GM21515 (cell line): ENCODE measurements around the gene INF2.
"Not testable (repeated sequence)": the region's sequence is repeated elsewhere in the genome, so short reads cannot be mapped to it uniquely, and the experiment has no call there.

Experiments used
- ATAC-seq: cut with Tn5 transposase; IDR thresholded peaks from one replicate; pipeline ENCODE4 v1.9.1; 2021; ENCODE audit not compliant: unreplicated experiment

Gene INF2

GRCh38 chr14:104689109-104689880 is at the start of gene INF2:
Gene INF2, plus strand, starts transcription at chr14:104689618. Its CDS starts 11,748 bp downstream, at chr14:104701366.
- ATAC-seq, result no peak

DNA sequence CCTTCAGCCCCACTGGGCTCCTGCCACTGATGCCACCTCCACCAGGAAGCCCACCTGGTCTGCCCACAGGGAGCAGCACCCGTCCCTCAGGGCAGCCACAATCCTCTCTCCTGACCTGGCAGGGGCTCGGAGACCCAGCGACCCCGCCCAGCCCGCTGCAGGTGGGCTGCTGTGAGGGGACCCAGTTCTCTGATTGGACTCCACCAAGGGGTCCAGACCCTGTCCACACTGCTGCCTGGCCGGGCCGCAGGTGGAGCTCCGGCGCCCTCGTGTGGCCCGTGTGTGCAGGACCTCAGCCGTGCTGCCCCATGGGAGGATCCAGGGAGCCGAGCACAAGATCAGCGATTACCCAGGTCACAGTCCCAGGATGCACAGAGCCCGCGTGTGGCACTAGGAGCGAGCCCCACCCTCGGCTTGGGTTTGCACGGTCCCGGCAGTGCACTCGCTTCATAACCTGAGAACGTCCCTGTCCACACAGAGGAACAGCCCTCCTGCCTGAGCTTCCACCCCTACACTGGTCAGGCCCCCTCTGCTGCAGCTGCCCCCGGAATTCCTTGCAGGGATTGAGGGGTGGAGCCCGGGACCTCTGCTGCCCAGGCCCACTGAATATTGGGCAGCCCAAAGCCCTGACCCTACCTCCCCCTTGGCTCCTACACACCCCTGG is 49.4 kb upstream of the INF2 start:
- no peak for ATAC-seq

- no peak for ATAC-seq
Measured at GRCh38 chr14:104640681-104641080, 48.7 kb upstream of the INF2 start.

- ATAC-seq, result no peak
Measured at GRCh38 chr14:104641753-104642539, 47.5 kb upstream of the INF2 start.

DNA sequence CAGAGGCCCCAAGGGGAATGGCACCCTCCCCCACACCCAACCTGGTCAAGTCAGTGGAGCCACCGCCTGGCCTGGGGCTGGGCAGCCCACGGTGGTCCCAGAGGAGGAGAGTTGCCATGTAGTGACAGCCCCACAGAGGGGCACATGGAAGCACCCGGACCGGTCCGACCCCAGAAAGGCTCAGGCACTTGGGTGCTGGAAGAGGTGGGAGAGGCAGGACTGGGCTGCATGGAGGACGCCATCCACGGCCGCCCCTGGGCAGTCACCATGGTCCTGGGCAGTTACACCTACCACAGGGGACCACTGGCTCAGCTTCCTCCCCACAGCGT is 46.9 kb upstream of the INF2 start:
- no peak for ATAC-seq

- no peak for ATAC-seq
Measured at GRCh38 chr14:104643306-104643705, 46.1 kb upstream of the INF2 start.

GRCh38 chr14:104644091-104644635 is 45.3 kb upstream of the INF2 start:
- ATAC-seq, result no peak

DNA sequence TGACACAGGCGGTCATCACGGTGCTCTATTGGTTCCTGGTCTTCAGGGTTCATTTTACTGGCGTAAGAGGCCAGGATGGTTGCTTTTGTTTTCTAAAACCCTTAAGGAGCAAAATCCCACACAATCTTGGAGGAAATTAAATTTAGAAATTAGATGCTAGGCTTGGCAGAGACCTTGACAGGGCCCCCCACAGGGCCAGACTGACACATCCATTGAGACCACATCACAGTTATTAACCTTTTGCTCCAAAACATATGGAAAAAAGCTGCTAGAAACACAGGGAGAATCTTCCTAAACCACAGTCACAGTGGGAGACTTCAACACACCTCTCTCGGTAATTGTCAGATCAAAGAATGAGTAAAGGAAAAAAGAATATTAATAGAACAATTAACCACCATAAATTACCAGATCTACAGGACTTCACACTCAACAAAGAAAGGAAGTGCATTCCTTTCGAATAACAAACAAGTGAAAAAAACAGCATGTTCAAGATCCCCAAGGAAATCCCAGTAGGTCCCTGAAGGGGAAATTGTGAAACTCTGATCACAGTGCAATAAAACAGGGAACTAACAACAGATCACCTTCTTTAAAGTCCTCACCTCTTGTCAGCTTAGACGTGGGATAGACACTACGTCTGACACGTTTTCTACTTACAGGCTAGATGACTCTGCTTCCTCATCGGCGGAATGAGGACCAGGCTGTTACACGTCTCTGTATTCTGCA is 44.6 kb upstream of the INF2 start:
- ATAC-seq, result no peak

DNA sequence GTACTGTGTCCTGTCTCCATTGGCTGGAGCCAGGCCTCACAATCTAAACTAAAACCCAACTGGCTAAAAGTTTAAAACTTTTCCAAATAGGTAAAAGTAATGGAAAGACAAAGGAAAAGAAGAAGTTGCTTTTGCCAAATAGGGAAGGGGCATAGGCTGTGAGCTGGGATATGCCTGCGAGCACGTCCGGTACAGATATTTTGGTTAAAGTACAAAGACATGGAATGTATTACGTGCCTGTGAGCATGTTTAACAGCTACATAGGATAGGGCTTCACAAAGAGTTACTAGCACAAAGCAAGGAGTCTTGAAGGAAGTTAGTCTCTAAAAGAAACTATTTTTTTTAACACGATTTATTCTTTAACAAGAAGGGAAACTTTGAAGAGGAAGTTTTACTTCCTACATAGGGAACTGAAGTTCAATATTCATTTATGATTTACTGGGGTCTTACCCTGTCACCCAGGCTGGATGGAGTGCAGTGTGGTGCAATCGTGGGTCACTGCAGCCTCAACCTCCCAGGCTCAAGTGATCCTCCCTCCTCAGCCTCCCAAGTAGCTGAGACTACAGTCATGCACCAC is 41.9 kb upstream of the INF2 start:
- ATAC-seq, result no peak

GRCh38 chr14:104650057-104650980 is 39.1 kb upstream of the INF2 start:
- ATAC-seq, result no peak

DNA sequence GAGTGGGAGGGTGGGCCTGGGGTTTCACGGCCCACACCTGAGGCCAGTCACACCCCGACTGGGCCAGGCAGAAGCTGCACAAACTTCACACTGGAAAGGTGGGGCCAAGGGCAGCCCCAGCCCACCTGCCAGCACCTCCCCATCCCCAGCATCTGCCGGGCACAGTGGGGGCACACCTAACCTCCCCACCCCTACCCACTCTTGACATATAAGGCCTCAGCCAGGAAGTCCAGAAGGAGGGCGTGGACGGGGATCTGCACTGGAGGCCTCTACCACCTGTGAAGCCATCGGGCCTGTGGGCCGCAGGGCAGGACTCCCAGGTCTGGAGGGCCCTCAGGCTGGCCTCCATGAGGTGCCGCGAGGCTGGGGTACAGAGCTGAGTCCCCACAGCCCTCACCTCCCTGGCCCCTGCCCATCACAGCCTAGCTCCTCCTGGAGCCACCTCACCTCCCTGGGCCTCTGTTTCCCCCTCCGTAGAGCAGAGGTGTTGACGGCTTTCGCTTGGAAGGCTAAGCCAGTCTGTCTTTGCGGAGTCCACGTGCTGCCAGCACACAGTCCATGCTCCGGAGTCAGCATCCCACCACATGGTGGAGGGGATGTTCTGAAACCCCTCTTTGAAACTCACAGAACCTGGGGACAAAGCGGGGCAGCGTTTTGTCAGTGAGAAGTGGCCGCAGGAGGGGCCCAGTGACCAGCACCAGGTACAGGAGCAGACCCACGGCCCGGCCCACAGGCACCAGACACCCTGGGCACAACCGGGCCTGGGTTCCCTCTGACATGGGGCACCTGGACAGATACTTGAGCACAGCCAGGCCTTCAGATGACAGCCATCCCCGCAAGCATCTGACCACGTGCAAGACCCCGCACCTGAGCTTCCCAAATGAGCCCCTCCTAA is 38.2 kb upstream of the INF2 start:
- ATAC-seq, result no peak

GRCh38 chr14:104651876-104652260 is 37.5 kb upstream of the INF2 start:
- no peak for ATAC-seq

DNA sequence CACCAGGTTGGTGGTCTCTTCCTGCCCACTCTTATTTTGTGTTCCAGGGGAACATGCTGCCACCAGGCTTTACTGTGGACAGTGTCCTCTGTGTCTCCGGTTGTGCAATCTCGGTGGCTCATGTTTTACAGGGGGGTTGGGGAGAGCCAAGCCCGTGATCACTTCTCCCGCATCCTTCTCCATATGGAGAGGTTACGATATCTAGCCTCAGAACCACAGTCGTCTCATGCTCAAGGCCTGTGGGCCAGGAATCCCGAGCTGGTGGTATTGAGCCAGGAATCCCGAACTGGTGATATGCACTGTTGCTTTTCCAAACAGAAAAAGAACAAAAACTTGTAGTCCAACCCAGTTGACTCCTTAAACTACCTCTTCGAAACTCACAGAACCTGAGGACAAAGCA is 37.0 kb upstream of the INF2 start:
- no peak for ATAC-seq

DNA sequence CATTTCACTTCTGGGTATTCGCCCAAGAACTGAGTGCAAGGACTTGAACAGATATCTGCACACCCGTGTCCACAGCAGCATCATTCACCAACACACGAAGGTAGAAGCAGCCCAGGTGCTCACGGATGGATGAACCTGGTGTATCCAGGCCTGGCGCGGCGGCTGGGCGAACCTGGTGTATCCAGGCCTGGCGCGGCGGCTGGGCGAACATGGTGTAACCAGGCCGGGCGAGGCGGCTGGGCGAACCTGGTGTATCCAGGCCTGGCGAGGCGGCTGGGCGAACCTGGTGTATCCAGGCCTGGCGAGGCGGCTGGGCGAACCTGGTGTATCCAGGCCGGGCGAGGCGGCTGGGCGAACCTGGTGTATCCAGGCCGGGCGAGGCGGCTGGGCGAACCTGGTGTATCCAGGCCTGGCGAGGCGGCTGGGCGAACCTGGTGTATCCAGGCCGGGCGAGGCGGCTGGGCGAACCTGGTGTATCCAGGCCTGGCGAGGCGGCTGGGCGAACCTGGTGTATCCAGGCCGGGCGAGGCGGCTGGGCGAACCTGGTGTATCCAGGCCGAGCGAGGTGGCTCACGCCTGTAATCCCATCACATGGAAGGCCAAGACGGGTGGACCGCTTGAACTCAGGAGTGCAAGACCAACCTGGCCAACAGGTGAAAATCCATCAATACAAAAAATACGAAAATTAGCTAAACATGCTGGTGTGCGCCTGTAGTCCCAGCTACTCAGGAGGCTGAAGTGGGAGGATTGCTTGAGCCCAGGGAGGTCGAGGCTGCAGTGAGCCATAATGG is 36.1 kb upstream of the INF2 start:
- not testable (repeated sequence) for ATAC-seq

GRCh38 chr14:104654119-104654518 is 35.3 kb upstream of the INF2 start:
- no peak for ATAC-seq

- ATAC-seq, result no peak
Measured at GRCh38 chr14:104655128-104655848, 34.1 kb upstream of the INF2 start.
